Left ventricle myocardium superior (tissue), 1 donor: Measurements from ENCODE around the gene SLC10A4. TPM values are rescaled to one million over a fixed set of nuclear protein-coding genes. Genes with fewer than 3 reads are reported as not detected.
A peak's percentile ranks its signal among the peaks of the same experiment; 100 is the strongest.

Experiments used
- ATAC-seq: fragments of 200-7000 bp; cut with Tn5 transposase; one replicate; pipeline ENCODE4 v1.9.1; 2020; ENCODE audit warnings: mild to moderate bottlenecking, moderate library complexity
- DNase-seq: peaks from one replicate; pipeline ENCODE4 v3.0.0-alpha.2; 2020
- intact Hi-C: fragments of 100-400 bp; cut with micrococcal nuclease; formaldehyde crosslinking; loops from one replicate; pipeline ENCODE4 v1.11.0; 2022
- total RNA-seq: library from RNA; stranded (reverse); fragmentation: NEBNext Ultra II Directional; extraction: Animal tissue kit (Norgen Biotek cat#: 25700); gene quantifications from one replicate; pipeline ENCODE4 v1.2.1, GENCODE V29; 2021
- donor health status: DM: no; HTN: yes; CAD: no; lungs with severe emphysema.

The SLC10A4 gene
- total RNA-seq, 1 donor from 2014 or later = not detected

GRCh38 chr4:48484494-48485168 lies 1.5 kb downstream of the SLC10A4 start:
- intact Hi-C loops = no loop called here
- DNase-seq (no peak), ATAC-seq (no peak)

- no peak for ATAC-seq
- intact Hi-C loops = no loop called here
- no peak for DNase-seq
Measured at GRCh38 chr4:48489683-48490011, 6.5 kb downstream of the SLC10A4 start.

GRCh38 chr4:48490012-48490679 lies 7.0 kb downstream of the SLC10A4 start, which contains the start of gene ZAR1:
Gene ZAR1 (plus strand): TSS chr4:48490252. CDS start chr4:48490292, 40 bp downstream.
- peak; percentile 41 for ATAC-seq
- intact Hi-C loops = no loop called here
- DNase-seq = no peak

GRCh38 chr4:48490680-48491513 lies 7.8 kb downstream of the SLC10A4 start:
- no peak for DNase-seq
- intact Hi-C loops = no loop called here
- ATAC-seq = no peak

GRCh38 chr4:48491514-48492176 lies 8.5 kb downstream of the SLC10A4 start:
- intact Hi-C loops = no loop called here
- no peak for DNase-seq
- no peak for ATAC-seq

- intact Hi-C loops = no loop called here
- ATAC-seq (no peak), DNase-seq (no peak)
Measured at GRCh38 chr4:48493452-48494100, 10.4 kb downstream of the SLC10A4 start.

GRCh38 chr4:48495941-48496340 lies 12.8 kb downstream of the SLC10A4 start:
- intact Hi-C loops = no loop called here
- ATAC-seq (no peak), DNase-seq (no peak)

GRCh38 chr4:48498895-48499294 lies 15.8 kb downstream of the SLC10A4 start:
- no peak for DNase-seq
- intact Hi-C loops = no loop called here
- no peak for ATAC-seq

- no peak for DNase-seq
- ATAC-seq = no peak
- intact Hi-C loops = no loop called here
Measured at GRCh38 chr4:48499551-48500066, 16.5 kb downstream of the SLC10A4 start.

GRCh38 chr4:48503233-48504025 lies 20.3 kb downstream of the SLC10A4 start:
- intact Hi-C loops = no loop called here
- ATAC-seq (no peak), DNase-seq (no peak)

GRCh38 chr4:48504026-48504330 lies 20.8 kb downstream of the SLC10A4 start:
- ATAC-seq (no peak), DNase-seq (no peak)
- intact Hi-C loops = no loop called here

GRCh38 chr4:48504352-48504751 lies 21.2 kb downstream of the SLC10A4 start:
- intact Hi-C loops = no loop called here
- DNase-seq = no peak

GRCh38 chr4:48506716-48507115 lies 23.6 kb downstream of the SLC10A4 start:
- DNase-seq (no peak), ATAC-seq (no peak)
- intact Hi-C loops = no loop called here

More at GRCh38 chr4:48504352-48504751, 21.2 kb downstream of the SLC10A4 start:
- no peak for ATAC-seq

GRCh38 chr4:48509543-48509942 lies 26.4 kb downstream of the SLC10A4 start:
- intact Hi-C loops = no loop called here
- DNase-seq = no peak
- no peak for ATAC-seq

- no peak for DNase-seq
- intact Hi-C loops = no loop called here
- ATAC-seq = no peak
Measured at GRCh38 chr4:48518143-48518542, 35.0 kb downstream of the SLC10A4 start.

- no peak for ATAC-seq
- DNase-seq = no peak
- intact Hi-C loops = no loop called here
Measured at GRCh38 chr4:48526406-48526805, 43.3 kb downstream of the SLC10A4 start.

GRCh38 chr4:48538358-48538757 lies 55.2 kb downstream of the SLC10A4 start:
- ATAC-seq = no peak
- intact Hi-C loops = no loop called here
- no peak for DNase-seq
